ENCODE data around the gene PGK2.

The PGK2 gene

GRCh38 chr6:49736017-49736508, 51.0 kb downstream of the PGK2 start:
- no peak for DNase-seq (ENCODE audit: low read depth)
